MCF 10A (cell line): ENCODE data around the gene GPAM. TPM values are rescaled to one million over a fixed set of nuclear protein-coding genes. Genes with fewer than 3 reads are reported as not detected.
"Not testable (repeated sequence)": the region's sequence is repeated elsewhere in the genome, so short reads cannot be mapped to it uniquely, and the experiment has no call there.

Experiments used
- BruUV-seq: library from RNA; stranded (reverse); fragments of 400-500 nt; replicated peaks from 2 replicates; lab custom pipeline; 2021; lab: Mats Ljungman, UMichigan
- CTCF ChIA-PET: fragments of 300-600 bp; sonication (Branson Sonifier 250); formaldehyde crosslinking; extraction: SDS; loops from one replicate; lab custom pipeline; 2021; ENCODE audit warnings: antibody characterized with exemption, inconsistent platforms; lab: Yijun Ruan, JAX
- POLR2A ChIA-PET: fragments of 300-600, 350-650 bp; sonication (Branson Sonifier 250); formaldehyde crosslinking; extraction: SDS; loops from one replicate; lab custom pipeline; 2020; ENCODE audit warnings: antibody characterized with exemption, inconsistent platforms; lab: Yijun Ruan, JAX
- DNase-seq: peaks from one replicate; pipeline ENCODE4 v3.0.0-alpha.2; 2018; ENCODE audit not compliant: unreplicated experiment
- H3K27ac Mint-ChIP-seq: one replicate; pipeline ENCODE4 v1.8.0; 2022; ENCODE audit warnings: mild to moderate bottlenecking, low read depth, mixed read lengths; ENCODE audit not compliant: unreplicated experiment
- H3K27me3 Mint-ChIP-seq: one replicate; pipeline ENCODE4 v1.8.0; 2022; ENCODE audit warnings: mixed read lengths; ENCODE audit not compliant: insufficient read depth, unreplicated experiment
- H3K36me3 Mint-ChIP-seq: one replicate; pipeline ENCODE4 v1.8.0; 2022; ENCODE audit warnings: mild to moderate bottlenecking, moderate library complexity, mixed read lengths; ENCODE audit not compliant: insufficient read depth, unreplicated experiment
- H3K4me1 Mint-ChIP-seq: one replicate; pipeline ENCODE4 v1.8.0; 2022; ENCODE audit warnings: mixed read lengths; ENCODE audit not compliant: insufficient read depth, unreplicated experiment
- H3K4me3 Mint-ChIP-seq: one replicate; pipeline ENCODE4 v1.8.0; 2022; ENCODE audit warnings: mild to moderate bottlenecking, moderate library complexity, mixed read lengths; ENCODE audit not compliant: unreplicated experiment
- H3K9me3 Mint-ChIP-seq: one replicate; pipeline ENCODE4 v1.8.0; 2022; ENCODE audit warnings: mixed read lengths; ENCODE audit not compliant: unreplicated experiment
- intact Hi-C: fragments of 100-400 bp; cut with micrococcal nuclease; formaldehyde crosslinking; loops from 2 replicates; pipeline ENCODE4 v1.14.1; 2022
- total RNA-seq: library from RNA; stranded (reverse); gene quantifications from 2 replicates; pipeline ENCODE4 v1.2.3, GENCODE V29; 2022
- TF ChIP-seq, protein P1 (sequence below): fragments of 200-600 bp; IDR thresholded peaks from one replicate; pipeline ENCODE4 v1.8.0; 2022; ENCODE audit warnings: antibody characterized with exemption, mild to moderate bottlenecking; ENCODE audit not compliant: unreplicated experiment

The GPAM gene
- total RNA-seq, 1 experiment from 2014 or later = 20.4 TPM

DNA sequence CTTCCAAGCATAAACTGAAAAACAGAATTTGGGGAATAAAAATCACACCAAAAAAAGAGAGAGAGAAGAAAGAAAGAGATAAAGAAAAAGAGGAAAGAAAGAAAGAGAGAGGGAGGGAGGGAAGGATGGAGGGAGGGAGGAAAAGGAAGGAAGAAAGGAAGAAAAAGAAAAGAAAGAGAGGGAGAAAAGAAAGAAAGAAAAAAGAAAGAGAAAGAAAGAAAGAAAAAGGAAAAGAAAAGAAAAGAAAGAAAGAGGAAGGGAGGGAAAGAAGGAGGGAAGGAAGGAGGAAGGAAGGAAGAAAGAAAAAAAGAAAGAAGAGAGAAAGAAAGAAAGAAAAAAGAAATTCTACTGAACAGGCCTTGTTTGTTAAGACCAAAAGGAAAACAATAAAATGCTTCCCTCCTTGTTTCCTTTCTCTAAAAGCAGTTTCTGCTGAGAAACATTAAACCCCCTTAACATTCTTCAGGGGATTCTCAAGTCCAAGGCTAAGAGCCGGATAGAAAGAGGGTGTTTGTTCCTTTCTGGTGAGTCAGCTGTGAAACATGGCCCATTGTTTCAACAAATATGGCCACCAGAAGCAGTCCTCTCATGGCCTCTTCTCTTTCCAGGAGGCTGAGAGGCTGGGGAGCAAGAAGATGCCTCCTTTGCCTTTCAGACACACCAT is 46.9 kb upstream of the GPAM start:
- TF ChIP-seq, protein P1, sequence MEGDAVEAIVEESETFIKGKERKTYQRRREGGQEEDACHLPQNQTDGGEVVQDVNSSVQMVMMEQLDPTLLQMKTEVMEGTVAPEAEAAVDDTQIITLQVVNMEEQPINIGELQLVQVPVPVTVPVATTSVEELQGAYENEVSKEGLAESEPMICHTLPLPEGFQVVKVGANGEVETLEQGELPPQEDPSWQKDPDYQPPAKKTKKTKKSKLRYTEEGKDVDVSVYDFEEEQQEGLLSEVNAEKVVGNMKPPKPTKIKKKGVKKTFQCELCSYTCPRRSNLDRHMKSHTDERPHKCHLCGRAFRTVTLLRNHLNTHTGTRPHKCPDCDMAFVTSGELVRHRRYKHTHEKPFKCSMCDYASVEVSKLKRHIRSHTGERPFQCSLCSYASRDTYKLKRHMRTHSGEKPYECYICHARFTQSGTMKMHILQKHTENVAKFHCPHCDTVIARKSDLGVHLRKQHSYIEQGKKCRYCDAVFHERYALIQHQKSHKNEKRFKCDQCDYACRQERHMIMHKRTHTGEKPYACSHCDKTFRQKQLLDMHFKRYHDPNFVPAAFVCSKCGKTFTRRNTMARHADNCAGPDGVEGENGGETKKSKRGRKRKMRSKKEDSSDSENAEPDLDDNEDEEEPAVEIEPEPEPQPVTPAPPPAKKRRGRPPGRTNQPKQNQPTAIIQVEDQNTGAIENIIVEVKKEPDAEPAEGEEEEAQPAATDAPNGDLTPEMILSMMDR = no peak
- H3K27me3 Mint-ChIP-seq = no peaks in the 10 kb centered on the region
- peaks cover 65% of the 10 kb centered on the region for H3K4me1 Mint-ChIP-seq
- ChIA-PET POLR2A (no interaction called here), CTCF (interaction anchor here (0.7 kb wide), 1 partner anchor 624 kb away, joined by 4 read pairs; no protein-coding TSS in a partner anchor)
- BruUV-seq = no TSS peak
- no peak overlapping the region for H3K4me3 Mint-ChIP-seq
- intact Hi-C loops = no loop called here
- H3K9me3 Mint-ChIP-seq = no peaks in the 10 kb centered on the region
- H3K27ac Mint-ChIP-seq = peak overlapping the region; percentile 65
- H3K36me3 Mint-ChIP-seq = no peaks in the 10 kb centered on the region
- DNase-seq = no peak

- intact Hi-C loops = loop anchor here (5.0 kb wide), 1 partner anchor 48 kb away; the partner anchor contains the start of gene GPAM
- Mint-ChIP-seq H3K4me1 (peaks cover 66% of the 10 kb centered on the region), H3K27me3 (no peaks in the 10 kb centered on the region), H3K36me3 (no peaks in the 10 kb centered on the region), H3K4me3 (no peak overlapping the region), H3K27ac (peak overlapping the region; percentile 65), H3K9me3 (no peaks in the 10 kb centered on the region)
- ChIA-PET POLR2A (interaction anchor here (4.7 kb wide), 1 partner anchor 46 kb away, joined by 38 read pairs; the partner anchor contains the start of gene GPAM), CTCF (interaction anchor here (0.5 to 0.6 kb wide), 2 partner anchors 10 to 1330 kb away, joined by 3 to 4 read pairs; no protein-coding TSS in a partner anchor)
- DNase-seq = peak; percentile 68
- no TSS peak for BruUV-seq
- TF ChIP-seq, protein P1 = no peak
These were observed 46.3 kb upstream of the GPAM start for GRCh38 chr10:112229901-112230300.

GRCh38 chr10:112229096-112229495 is 45.5 kb upstream of the GPAM start:
- CTCF ChIA-PET = interaction anchor here (0.6 kb wide), 1 partner anchor 11 kb away, joined by 4 read pairs; no protein-coding TSS in a partner anchor

GRCh38 chr10:112228366-112229088 is 45.0 kb upstream of the GPAM start:
- ChIA-PET CTCF (interaction anchor here (0.6 to 1.0 kb wide), 3 partner anchors 10 to 396 kb away, joined by 3 to 4 read pairs (median 3); no protein-coding TSS in a partner anchor), POLR2A (interaction anchor here (0.6 to 4.7 kb wide), 5 partner anchors 8 to 45 kb away, joined by 3 to 38 read pairs (median 6); partner anchors contain the start of gene GPAM)
- intact Hi-C loops = loop anchor here (5.0 kb wide), 1 partner anchor 46 kb away; the partner anchor contains the start of gene GPAM
- Mint-ChIP-seq H3K4me1 (peaks cover 68% of the 10 kb centered on the region), H3K27ac (peak overlapping the region; percentile 53)
- not testable (repeated sequence) for DNase-seq, H3K9me3 Mint-ChIP-seq, H3K36me3 Mint-ChIP-seq, H3K4me3 Mint-ChIP-seq, H3K27me3 Mint-ChIP-seq, BruUV-seq

More at GRCh38 chr10:112229096-112229495, 45.5 kb upstream of the GPAM start:
- no TSS peak for BruUV-seq
- H3K4me1 Mint-ChIP-seq = peaks cover 70% of the 10 kb centered on the region
- H3K27ac Mint-ChIP-seq = no peak overlapping the region
- no peak overlapping the region for H3K4me3 Mint-ChIP-seq
- POLR2A ChIA-PET = interaction anchor here (0.6 to 4.7 kb wide), 2 partner anchors 15 to 46 kb away, joined by 3 to 38 read pairs; partner anchors contain the start of gene GPAM
- DNase-seq = peak; percentile 51
- H3K9me3 Mint-ChIP-seq = no peaks in the 10 kb centered on the region
- no peaks in the 10 kb centered on the region for H3K27me3 Mint-ChIP-seq
- TF ChIP-seq, protein P1 = no peak
- no peaks in the 10 kb centered on the region for H3K36me3 Mint-ChIP-seq
- intact Hi-C loops = loop anchor here (5.0 kb wide), 1 partner anchor 47 kb away; the partner anchor contains the start of gene GPAM
